Lung (tissue), 12 donors: ENCODE measurements around the gene OR8A1. TPM values are rescaled to one million over a fixed set of nuclear protein-coding genes. Genes with fewer than 3 reads are reported as not detected.

ENCODE experiments used
- ATAC-seq: fragments of 200-7000 bp; cut with Tn5 transposase; one replicate; pipeline ENCODE4 v1.9.1; 2020; ENCODE audit warnings: moderate number of reproducible peaks; ENCODE audit not compliant: insufficient read depth, low FRiP score
- DNase-seq, 3 donors: peaks; one replicate each; pipeline ENCODE4 v3.0.0-alpha.2; 2013 to 2017
- H3K27ac ChIP-seq, 2 donors: one replicate each; pipeline ENCODE4 v1.5.1; 2013; ENCODE audit warnings: mild to moderate bottlenecking in 2 of 2, moderate library complexity in 2 of 2, control low read depth in 1 of 2, inconsistent platforms in 1 of 2, low read depth in 1 of 2, low read length in 1 of 2
- H3K27me3 ChIP-seq, 3 donors: one replicate each; pipeline ENCODE4 v1.5.1; 2013; ENCODE audit warnings: low read length in 2 of 3; ENCODE audit not compliant: control insufficient read depth in 3 of 3, insufficient read depth in 3 of 3
- H3K36me3 ChIP-seq, 4 donors: one replicate each; pipeline ENCODE4 v1.5.1; 2013; ENCODE audit warnings: low read length in 4 of 4, mild to moderate bottlenecking in 1 of 4, moderate library complexity in 1 of 4; ENCODE audit not compliant: control insufficient read depth in 4 of 4, insufficient read depth in 4 of 4
- H3K4me1 ChIP-seq, 5 donors: one replicate each; pipeline ENCODE4 v1.5.1; 2013; ENCODE audit warnings: low read length in 5 of 5, mild to moderate bottlenecking in 2 of 5, moderate library complexity in 1 of 5; ENCODE audit not compliant: control insufficient read depth in 5 of 5, insufficient read depth in 5 of 5
- H3K4me3 ChIP-seq: one replicate; pipeline ENCODE4 v1.5.1; 2013; ENCODE audit warnings: mild to moderate bottlenecking, control low read depth, moderate library complexity
- H3K9ac ChIP-seq, 2 donors: one replicate each; pipeline ENCODE4 v1.5.1; 2013; ENCODE audit warnings: low read length in 2 of 2, control low read depth in 1 of 2; ENCODE audit not compliant: insufficient read depth in 1 of 2
- H3K9me3 ChIP-seq, 4 donors: one replicate each; pipeline ENCODE4 v1.5.1; 2013; ENCODE audit warnings: low read length in 3 of 4, mild to moderate bottlenecking in 1 of 4, moderate library complexity in 1 of 4; ENCODE audit not compliant: control insufficient read depth in 4 of 4, insufficient read depth in 3 of 4
- WGBS, 2 donors: extraction: QIAGEN DNeasy Blood & Tissue Kit; methylation state at CpG; one replicate each; pipeline ENCODE4 v1.1.7; 2013; 5-methylcytosine and 5-hydroxymethylcytosine counted together
- polyA plus RNA-seq, 2 donors: library from polyadenylated mRNA; stranded (reverse); fragments of 200-250 nt; gene quantifications; one replicate each; pipeline ENCODE4 v1.2.1, GENCODE V29; 2013
- total RNA-seq, 2 donors: library from RNA; depleted of rRNA in 1 of 2; stranded (reverse); fragments of >200 nt in 1 of 2; gene quantifications; one replicate each; pipeline ENCODE4 v1.2.1, GENCODE V29; 2014 to 2021
- TF ChIP-seq, protein P1 (sequence below): IDR thresholded peaks from 2 replicates; pipeline ENCODE4 v1.5.1; 2012; ENCODE audit warnings: mild to moderate bottlenecking; ENCODE audit errors: control extremely low read depth, extremely low read depth
- donor health status: control.
- donor health status: control.
- donor health status: Bipolar disorder and iron deficiency.
- donor health status: healthy.
- donor health status: DM: yes; HTN: yes; CAD: no.

The OR8A1 gene
- total and polyA plus RNA-seq, 4 donors, result not detected

- Histone ChIP-seq H3K27ac (no peak overlapping the region), H3K4me1 (no peaks in the 10 kb centered on the region), H3K9me3 (no peaks in the 10 kb centered on the region), H3K36me3 (no peaks in the 10 kb centered on the region), H3K4me3 (no peak overlapping the region), H3K9ac (no peak overlapping the region), H3K27me3 (no peaks in the 10 kb centered on the region)
- DNase-seq (no peak), ATAC-seq (no peak)
- 73 to 89% methylated on average over 6 of the region's 6 CpGs for WGBS, 2 donors
- TF ChIP-seq, protein P1, sequence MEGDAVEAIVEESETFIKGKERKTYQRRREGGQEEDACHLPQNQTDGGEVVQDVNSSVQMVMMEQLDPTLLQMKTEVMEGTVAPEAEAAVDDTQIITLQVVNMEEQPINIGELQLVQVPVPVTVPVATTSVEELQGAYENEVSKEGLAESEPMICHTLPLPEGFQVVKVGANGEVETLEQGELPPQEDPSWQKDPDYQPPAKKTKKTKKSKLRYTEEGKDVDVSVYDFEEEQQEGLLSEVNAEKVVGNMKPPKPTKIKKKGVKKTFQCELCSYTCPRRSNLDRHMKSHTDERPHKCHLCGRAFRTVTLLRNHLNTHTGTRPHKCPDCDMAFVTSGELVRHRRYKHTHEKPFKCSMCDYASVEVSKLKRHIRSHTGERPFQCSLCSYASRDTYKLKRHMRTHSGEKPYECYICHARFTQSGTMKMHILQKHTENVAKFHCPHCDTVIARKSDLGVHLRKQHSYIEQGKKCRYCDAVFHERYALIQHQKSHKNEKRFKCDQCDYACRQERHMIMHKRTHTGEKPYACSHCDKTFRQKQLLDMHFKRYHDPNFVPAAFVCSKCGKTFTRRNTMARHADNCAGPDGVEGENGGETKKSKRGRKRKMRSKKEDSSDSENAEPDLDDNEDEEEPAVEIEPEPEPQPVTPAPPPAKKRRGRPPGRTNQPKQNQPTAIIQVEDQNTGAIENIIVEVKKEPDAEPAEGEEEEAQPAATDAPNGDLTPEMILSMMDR, result no peak
These were observed 22.8 kb downstream of the OR8A1 start for GRCh38 chr11:124592627-124593026.

GRCh38 chr11:124595302-124595701 lies 25.5 kb downstream of the OR8A1 start:
- 92 to 96% methylated on average over 3 of the region's 3 CpGs for WGBS, 2 donors
- no peaks in the 10 kb centered on the region for H3K36me3 ChIP-seq
- H3K9ac ChIP-seq, result no peak overlapping the region

DNA sequence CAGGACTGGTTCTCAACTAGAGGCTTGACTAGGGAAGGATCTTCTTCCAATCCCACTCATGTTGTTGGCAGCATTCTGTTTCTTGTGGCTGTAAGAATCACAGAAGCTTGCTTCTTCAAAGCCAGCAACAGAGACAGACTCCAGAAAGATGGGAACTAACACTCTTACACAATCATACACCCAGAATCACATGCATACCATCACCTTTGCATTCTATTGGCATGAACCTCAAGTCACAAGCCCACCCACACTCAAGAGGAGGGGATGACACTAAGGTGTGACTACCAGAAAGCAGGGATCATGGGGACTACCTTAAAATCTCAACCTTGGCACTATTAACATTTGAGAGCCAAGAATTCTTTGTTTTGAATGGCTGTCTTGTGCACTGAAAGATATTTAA lies 27.8 kb downstream of the OR8A1 start:
- DNase-seq (no peak), ATAC-seq (no peak)
- Histone ChIP-seq H3K9me3 (peaks cover 0 to 2% (median 0%) of the 10 kb centered on the region in 4 donors), H3K4me1 (no peaks in the 10 kb centered on the region), H3K27me3 (peaks cover 0 to 4% (median 0%) of the 10 kb centered on the region in 3 donors), H3K27ac (no peak overlapping the region), H3K4me3 (no peak overlapping the region), H3K9ac (no peak overlapping the region), H3K36me3 (no peaks in the 10 kb centered on the region)
- TF ChIP-seq, protein P1, result no peak

More at GRCh38 chr11:124595302-124595701, 25.5 kb downstream of the OR8A1 start:
- Histone ChIP-seq H3K4me1 (no peaks in the 10 kb centered on the region), H3K4me3 (no peak overlapping the region), H3K27ac (no peak overlapping the region), H3K9me3 (no peaks in the 10 kb centered on the region), H3K27me3 (no peaks in the 10 kb centered on the region)
- DNase-seq (no peak), ATAC-seq (no peak)
- TF ChIP-seq, protein P1, result no peak

GRCh38 chr11:124600621-124601320 lies 31.0 kb downstream of the OR8A1 start:
- no peak overlapping the region for H3K9ac ChIP-seq
- peaks cover 0 to 4% (median 0%) of the 10 kb centered on the region in 3 donors for H3K27me3 ChIP-seq
- H3K36me3 ChIP-seq, result no peaks in the 10 kb centered on the region
- no peak overlapping the region for H3K4me3 ChIP-seq
- no peak for ATAC-seq
- H3K27ac ChIP-seq, result no peak overlapping the region
- TF ChIP-seq, protein P1, result no peak
- H3K4me1 ChIP-seq, result no peaks in the 10 kb centered on the region
- 62 to 81% methylated on average over 5 of the region's 5 CpGs for WGBS, 2 donors
- H3K9me3 ChIP-seq, result peaks cover 0 to 2% (median 0%) of the 10 kb centered on the region in 4 donors
- no peak for DNase-seq
